GM12892 (cell line): ENCODE measurements around the gene POMP.

Experiments used
- DNase-seq: peaks from one replicate; pipeline ENCODE4 v3.0.0; 2011; ENCODE audit not compliant: insufficient read length
- FAIRE-seq: peaks from 2 replicates; lab custom pipeline; 2011; peaks lifted over from hg19 to GRCh38; lab: Jason Lieb, UNC
- POLR2A ChIP-seq: IDR thresholded peaks from 2 replicates; pipeline ENCODE4 v1.6.1; 2011; ENCODE audit warnings: low read depth, low read length, control low read depth
- POLR2AphosphoS5 ChIP-seq: IDR thresholded peaks from 2 replicates; pipeline ENCODE4 v1.6.1; 2011; ENCODE audit warnings: low read depth, low read length, control low read depth
- TAF1 ChIP-seq: IDR thresholded peaks from 2 replicates; pipeline ENCODE4 v1.6.1; 2011; ENCODE audit warnings: low read depth, mild to moderate bottlenecking, control low read depth, low read length, borderline replicate concordance

The POMP gene

GRCh38 chr13:28640861-28641599 lies 17.9 kb upstream of the POMP start:
- FAIRE-seq (peak; percentile 17), DNase-seq (no peak)
- no peak for TF ChIP-seq TAF1
- 0 out of 2 replicates have a peak, but pooled peaks have one; percentile 20 for TF ChIP-seq POLR2A

DNA sequence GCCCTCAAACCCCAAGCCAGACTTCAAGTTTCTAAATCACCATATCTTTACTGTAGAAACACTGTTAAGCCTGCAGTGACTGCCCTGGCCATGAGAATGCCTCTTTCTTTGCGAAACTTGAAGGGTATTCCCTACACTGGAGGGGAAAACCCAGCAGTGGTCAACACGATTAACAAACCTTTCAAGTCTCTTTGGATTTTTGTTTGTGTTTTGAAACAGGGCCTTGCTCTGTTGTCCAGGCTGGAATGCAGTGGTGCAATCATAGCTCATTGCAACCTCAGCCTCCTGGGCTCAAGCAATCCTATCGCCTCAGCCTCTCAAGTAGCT lies 17.4 kb upstream of the POMP start:
- DNase-seq (no peak), FAIRE-seq (peak; percentile 93)
- no peak for TF ChIP-seq TAF1
- TF ChIP-seq POLR2A: no peak
- TF ChIP-seq POLR2AphosphoS5: no peak

DNA sequence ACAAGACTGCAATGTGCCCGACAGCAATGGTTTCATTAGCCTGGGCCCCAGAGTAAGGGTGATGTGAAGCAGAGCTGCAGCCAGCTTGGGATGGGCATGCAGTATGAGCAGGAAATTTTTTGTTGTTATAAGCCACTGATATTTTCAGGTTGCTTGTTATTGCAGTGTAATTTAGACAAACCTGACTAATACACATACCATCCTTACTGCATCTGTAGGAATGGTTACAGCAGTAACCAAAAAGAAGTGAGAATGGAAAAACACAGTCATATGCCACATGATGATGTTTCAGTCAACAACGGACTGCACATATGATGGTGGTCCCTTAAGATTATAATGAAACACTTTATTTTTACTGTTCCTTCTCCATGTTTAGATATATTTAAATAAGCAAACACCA lies 8.6 kb upstream of the POMP start:
- no peak for FAIRE-seq
- TF ChIP-seq POLR2A (no peak), TAF1 (no peak), POLR2AphosphoS5 (no peak)
- DNase-seq: no peak

DNA sequence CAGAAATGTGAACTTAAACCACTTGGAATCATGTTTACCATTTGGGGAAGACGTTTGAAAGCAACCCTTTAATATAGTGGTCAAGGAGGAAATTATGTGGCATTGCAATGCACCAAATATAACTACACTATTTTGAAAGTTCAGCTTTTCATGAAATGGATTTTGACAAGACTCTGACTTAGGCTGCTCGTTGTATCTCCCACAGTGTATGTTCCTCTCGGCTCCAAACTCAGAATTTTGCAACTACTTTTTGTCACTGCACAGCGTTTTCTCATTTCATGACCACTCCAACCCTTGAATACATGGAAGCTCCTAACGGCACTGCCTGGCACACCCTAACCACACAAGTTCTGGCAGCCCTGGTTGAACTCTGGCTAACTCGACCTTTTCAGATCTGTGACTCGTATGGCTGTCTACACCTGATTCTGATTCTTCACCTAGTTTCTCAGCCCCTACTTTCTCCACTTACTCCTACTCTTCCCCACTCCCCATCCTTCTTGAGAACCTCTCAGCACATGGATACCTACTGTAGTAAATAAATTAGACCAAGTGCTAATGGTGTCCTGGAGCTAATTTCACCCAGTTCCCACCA lies 7.0 kb upstream of the POMP start:
- no peak for TF ChIP-seq TAF1
- no peak for TF ChIP-seq POLR2AphosphoS5
- DNase-seq (no peak), FAIRE-seq (peak; percentile 62)

GRCh38 chr13:28653111-28653510 lies 5.8 kb upstream of the POMP start:
- FAIRE-seq (no peak), DNase-seq (no peak)
- TF ChIP-seq TAF1 (no peak), POLR2A (no peak), POLR2AphosphoS5 (no peak)

DNA sequence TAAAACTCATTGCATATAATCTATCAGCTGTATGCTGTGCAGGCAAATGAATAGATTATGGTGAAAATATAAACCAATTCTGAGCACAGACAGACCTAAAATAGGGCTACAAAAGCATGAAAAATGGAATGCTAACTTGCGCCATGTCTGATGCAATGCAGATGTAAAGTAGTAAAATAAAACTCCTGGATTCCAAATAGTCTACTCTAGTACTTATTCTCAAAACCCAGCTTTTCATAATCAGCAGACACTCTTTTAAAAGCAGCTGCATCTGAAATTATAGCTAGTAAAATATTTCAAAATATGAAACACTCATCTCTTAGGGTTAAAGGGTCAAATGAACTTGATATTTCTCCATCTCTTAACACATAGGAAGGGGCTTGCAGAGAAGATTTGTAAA lies 4.7 kb upstream of the POMP start:
- no peak for TF ChIP-seq POLR2AphosphoS5
- DNase-seq (no peak), FAIRE-seq (no peak)

- TF ChIP-seq POLR2A (no peak), POLR2AphosphoS5 (no peak), TAF1 (no peak)
- FAIRE-seq: no peak
These were observed 3.4 kb upstream of the POMP start for GRCh38 chr13:28655561-28655960.

DNA sequence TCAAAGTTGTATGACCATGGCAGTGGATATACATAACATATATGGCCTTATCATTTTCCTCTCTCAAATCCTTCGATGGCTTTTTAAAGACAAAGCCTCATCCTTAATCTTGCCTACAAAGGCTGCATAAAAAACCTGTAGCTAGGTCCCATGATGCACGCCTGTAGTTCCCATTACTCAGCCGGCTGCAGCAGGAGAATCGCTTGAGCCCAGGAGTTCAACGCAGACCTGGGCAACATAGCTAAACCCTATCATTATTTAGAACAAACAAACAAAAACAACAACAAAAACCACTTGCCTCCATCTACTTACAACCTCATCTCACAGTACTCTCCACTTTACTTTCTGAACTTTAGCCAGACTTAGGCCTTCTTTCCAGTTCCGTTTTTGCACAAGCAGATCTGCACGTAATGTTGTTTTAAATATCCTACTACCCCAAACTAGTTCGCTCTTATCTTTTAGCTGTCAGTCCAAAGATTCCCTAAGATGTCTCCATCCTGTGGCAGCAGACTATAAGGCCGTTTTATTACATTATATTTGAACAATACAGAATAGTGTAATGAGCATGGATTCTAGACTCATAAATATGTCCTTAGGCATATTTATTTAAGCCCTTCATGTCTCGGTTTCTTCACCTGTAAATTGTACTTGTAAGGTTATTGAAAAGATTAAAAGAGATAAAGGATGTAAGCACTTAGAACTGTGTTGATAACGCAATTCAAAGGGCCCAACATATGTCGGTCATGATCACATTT lies 969 bp upstream of the POMP start:
- no peak; the same call in 1 of the 2 replicates for TF ChIP-seq POLR2A
- no peak for TF ChIP-seq TAF1
- no peak for TF ChIP-seq POLR2AphosphoS5
- peak; percentile 40 for FAIRE-seq
- DNase-seq: no peak

More at GRCh38 chr13:28655561-28655960, 3.4 kb upstream of the POMP start:
- DNase-seq: no peak

- FAIRE-seq (no peak), DNase-seq (no peak)
- TF ChIP-seq TAF1: no peak
- no peak for TF ChIP-seq POLR2A
- no peak for TF ChIP-seq POLR2AphosphoS5
These were observed 463 bp upstream of the POMP start for GRCh38 chr13:28658539-28658795.

- no peak for TF ChIP-seq POLR2AphosphoS5
- TF ChIP-seq POLR2A: no peak
- TF ChIP-seq TAF1: no peak
- FAIRE-seq: no peak
- no peak for DNase-seq
These were observed 666 bp downstream of the POMP start for GRCh38 chr13:28659621-28659970.

- no peak for TF ChIP-seq TAF1
- no peak for DNase-seq
- no peak for FAIRE-seq
These were observed 8.1 kb downstream of the POMP start for GRCh38 chr13:28666897-28667488.

DNA sequence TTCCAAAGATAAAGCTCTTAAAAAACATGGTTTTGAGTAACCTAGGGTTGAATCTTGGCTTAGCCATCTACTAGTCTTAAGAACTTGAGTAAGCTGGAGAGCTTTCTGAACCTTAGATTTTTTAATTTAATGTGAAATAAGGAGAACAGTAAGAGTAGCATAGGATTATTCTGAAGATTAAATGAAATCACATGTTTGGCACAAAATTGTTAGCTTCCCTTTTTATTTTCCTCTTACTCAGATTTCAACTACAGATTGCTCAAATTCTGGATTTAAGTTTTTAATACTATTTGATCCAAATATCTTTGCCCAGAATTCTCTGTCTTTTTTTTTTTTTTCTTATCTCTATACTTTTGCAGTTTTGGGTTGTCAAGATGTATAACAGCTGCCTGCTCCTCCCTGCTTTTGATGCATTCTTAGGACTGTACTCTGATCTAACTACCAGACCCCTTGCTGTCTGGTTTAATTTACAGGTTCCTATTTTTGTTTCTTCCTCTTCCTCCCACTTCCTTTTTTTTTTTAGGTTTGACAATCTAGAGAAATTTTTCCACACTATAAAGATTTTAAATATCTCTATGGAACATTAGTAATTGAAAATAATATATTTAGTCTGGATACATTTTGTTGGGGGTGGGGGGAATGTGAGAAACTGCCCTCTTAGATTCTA lies 12.3 kb downstream of the POMP start:
- FAIRE-seq (no peak), DNase-seq (no peak)
- no peak for TF ChIP-seq POLR2A
- no peak for TF ChIP-seq TAF1
- TF ChIP-seq POLR2AphosphoS5: no peak
